HL-60 (cell line): ENCODE results near the gene VSNL1.

Experiments
- GABPA ChIP-seq: IDR thresholded peaks from 2 replicates; pipeline ENCODE4 v1.6.1; 2012; ENCODE audit warnings: low read depth
- POLR2AphosphoS5 ChIP-seq: IDR thresholded peaks from 2 replicates; pipeline ENCODE4 v1.6.1; 2012; ENCODE audit warnings: low read depth
- SPI1 ChIP-seq: IDR thresholded peaks from 2 replicates; pipeline ENCODE4 v1.6.1; 2012; ENCODE audit warnings: low read depth, mild to moderate bottlenecking, borderline replicate concordance
- TF ChIP-seq, protein P1 (sequence below): IDR thresholded peaks from one replicate; pipeline ENCODE4 v1.5.1; 2011; ENCODE audit warnings: low read length, control low read depth, inconsistent platforms; ENCODE audit not compliant: insufficient read depth
- TF ChIP-seq, protein P2 (sequence below): IDR thresholded peaks from 2 replicates; pipeline ENCODE4 v1.6.1; 2012; ENCODE audit warnings: low read depth; ENCODE audit not compliant: insufficient replicate concordance

DNA sequence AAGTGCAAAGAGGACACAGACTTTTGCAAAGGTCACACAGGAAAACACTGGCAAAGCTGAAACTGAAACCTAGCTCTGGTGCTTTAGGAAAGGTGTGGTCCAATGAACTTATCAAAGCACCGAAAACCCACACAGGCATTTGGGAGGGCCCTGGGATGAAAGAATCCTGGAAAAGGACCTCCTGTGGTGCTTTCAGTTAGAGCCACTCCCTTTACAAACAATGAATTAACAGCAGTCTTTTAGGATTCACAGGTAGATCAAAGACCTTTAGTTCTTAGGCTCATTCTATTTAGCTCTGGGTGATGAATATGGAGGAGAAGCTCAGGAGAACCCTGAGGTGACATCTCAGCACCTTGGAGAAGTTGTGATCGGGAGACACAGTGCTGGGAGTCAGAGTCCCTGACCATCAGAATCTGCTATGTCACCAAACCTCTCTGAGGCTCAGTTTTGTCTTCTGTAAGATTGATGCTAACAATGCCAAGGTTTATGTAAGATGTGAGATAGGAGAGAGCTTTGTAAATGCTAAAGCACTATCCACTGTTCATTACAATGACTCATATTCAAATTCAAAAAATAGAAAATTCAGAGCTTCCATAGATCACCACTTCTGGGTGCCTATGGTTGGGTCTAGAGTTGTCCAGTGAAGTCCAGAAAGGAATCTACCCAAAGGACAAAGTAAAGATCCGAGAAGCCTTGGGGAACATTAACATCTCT, 39.3 kb downstream of the VSNL1 start:
- TF ChIP-seq, protein P1, sequence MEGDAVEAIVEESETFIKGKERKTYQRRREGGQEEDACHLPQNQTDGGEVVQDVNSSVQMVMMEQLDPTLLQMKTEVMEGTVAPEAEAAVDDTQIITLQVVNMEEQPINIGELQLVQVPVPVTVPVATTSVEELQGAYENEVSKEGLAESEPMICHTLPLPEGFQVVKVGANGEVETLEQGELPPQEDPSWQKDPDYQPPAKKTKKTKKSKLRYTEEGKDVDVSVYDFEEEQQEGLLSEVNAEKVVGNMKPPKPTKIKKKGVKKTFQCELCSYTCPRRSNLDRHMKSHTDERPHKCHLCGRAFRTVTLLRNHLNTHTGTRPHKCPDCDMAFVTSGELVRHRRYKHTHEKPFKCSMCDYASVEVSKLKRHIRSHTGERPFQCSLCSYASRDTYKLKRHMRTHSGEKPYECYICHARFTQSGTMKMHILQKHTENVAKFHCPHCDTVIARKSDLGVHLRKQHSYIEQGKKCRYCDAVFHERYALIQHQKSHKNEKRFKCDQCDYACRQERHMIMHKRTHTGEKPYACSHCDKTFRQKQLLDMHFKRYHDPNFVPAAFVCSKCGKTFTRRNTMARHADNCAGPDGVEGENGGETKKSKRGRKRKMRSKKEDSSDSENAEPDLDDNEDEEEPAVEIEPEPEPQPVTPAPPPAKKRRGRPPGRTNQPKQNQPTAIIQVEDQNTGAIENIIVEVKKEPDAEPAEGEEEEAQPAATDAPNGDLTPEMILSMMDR = no peak
- TF ChIP-seq, protein P2, sequence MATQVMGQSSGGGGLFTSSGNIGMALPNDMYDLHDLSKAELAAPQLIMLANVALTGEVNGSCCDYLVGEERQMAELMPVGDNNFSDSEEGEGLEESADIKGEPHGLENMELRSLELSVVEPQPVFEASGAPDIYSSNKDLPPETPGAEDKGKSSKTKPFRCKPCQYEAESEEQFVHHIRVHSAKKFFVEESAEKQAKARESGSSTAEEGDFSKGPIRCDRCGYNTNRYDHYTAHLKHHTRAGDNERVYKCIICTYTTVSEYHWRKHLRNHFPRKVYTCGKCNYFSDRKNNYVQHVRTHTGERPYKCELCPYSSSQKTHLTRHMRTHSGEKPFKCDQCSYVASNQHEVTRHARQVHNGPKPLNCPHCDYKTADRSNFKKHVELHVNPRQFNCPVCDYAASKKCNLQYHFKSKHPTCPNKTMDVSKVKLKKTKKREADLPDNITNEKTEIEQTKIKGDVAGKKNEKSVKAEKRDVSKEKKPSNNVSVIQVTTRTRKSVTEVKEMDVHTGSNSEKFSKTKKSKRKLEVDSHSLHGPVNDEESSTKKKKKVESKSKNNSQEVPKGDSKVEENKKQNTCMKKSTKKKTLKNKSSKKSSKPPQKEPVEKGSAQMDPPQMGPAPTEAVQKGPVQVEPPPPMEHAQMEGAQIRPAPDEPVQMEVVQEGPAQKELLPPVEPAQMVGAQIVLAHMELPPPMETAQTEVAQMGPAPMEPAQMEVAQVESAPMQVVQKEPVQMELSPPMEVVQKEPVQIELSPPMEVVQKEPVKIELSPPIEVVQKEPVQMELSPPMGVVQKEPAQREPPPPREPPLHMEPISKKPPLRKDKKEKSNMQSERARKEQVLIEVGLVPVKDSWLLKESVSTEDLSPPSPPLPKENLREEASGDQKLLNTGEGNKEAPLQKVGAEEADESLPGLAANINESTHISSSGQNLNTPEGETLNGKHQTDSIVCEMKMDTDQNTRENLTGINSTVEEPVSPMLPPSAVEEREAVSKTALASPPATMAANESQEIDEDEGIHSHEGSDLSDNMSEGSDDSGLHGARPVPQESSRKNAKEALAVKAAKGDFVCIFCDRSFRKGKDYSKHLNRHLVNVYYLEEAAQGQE = no peak
- TF ChIP-seq POLR2AphosphoS5 (no peak), GABPA (no peak), SPI1 (no peak)
